Liver (tissue), 9 donors: ENCODE data around the gene MYH11. TPM values are rescaled to one million over a fixed set of nuclear protein-coding genes. Genes with fewer than 3 reads are reported as not detected.

Source experiments
- DNase-seq: peaks from one replicate; pipeline ENCODE4 v3.0.0-alpha.2; 2017; ENCODE audit warnings: low spot score
- H3K27ac ChIP-seq, 2 donors: one replicate each; pipeline ENCODE4 v1.7.0; 2013; ENCODE audit warnings: inconsistent platforms in 2 of 2, low read length in 2 of 2, control low read depth in 1 of 2, low read depth in 1 of 2, mild to moderate bottlenecking in 1 of 2
- H3K27me3 ChIP-seq, 4 donors: one replicate each; pipeline versions ENCODE4 v1.6.1 to v1.7.0; 2013; ENCODE audit warnings: low read length in 3 of 4, inconsistent platforms in 1 of 4, mild to moderate bottlenecking in 1 of 4, moderate library complexity in 1 of 4; ENCODE audit not compliant: control insufficient read depth in 4 of 4, insufficient read depth in 4 of 4
- H3K36me3 ChIP-seq, 4 donors: one replicate each; pipeline versions ENCODE4 v1.6.1 to v1.7.0; 2013; ENCODE audit warnings: low read length in 3 of 4, mild to moderate bottlenecking in 3 of 4, low read depth in 1 of 4, moderate library complexity in 1 of 4; ENCODE audit not compliant: control insufficient read depth in 4 of 4, insufficient read depth in 3 of 4
- H3K4me1 ChIP-seq, 4 donors: one replicate each; pipeline versions ENCODE4 v1.6.1 to v1.7.0; 2013; ENCODE audit warnings: low read length in 3 of 4, mild to moderate bottlenecking in 3 of 4, moderate library complexity in 1 of 4; ENCODE audit not compliant: control insufficient read depth in 4 of 4, insufficient read depth in 4 of 4
- H3K4me3 ChIP-seq, 3 donors: one replicate each; pipeline versions ENCODE4 v1.6.1 to v1.7.0; 2013; ENCODE audit warnings: low read length in 3 of 3, control low read depth in 1 of 3, low read depth in 1 of 3, mild to moderate bottlenecking in 1 of 3
- H3K9ac ChIP-seq, 2 donors: one replicate each; pipeline ENCODE4 v1.7.0; 2013; ENCODE audit warnings: low read length in 2 of 2, mild to moderate bottlenecking in 2 of 2, moderate library complexity in 2 of 2, control low read depth in 1 of 2, low read depth in 1 of 2
- H3K9me3 ChIP-seq, 4 donors: one replicate each; pipeline versions ENCODE4 v1.6.1 to v1.7.0; 2013; ENCODE audit warnings: low read length in 3 of 4; ENCODE audit not compliant: control insufficient read depth in 4 of 4
- EGR1 ChIP-seq, 2 donors: IDR thresholded peaks; 2 replicates each; pipeline ENCODE4 v1.6.1; 2016 to 2018; ENCODE audit warnings: antibody characterized with exemption in 2 of 2, low read depth in 2 of 2
- FOXA1 ChIP-seq: IDR thresholded peaks from 2 replicates; pipeline ENCODE4 v1.6.1; 2016; ENCODE audit warnings: antibody characterized with exemption
- FOXA2 ChIP-seq: IDR thresholded peaks from 2 replicates; pipeline ENCODE4 v1.6.1; 2016; ENCODE audit warnings: antibody characterized with exemption
- GABPA ChIP-seq, 2 donors: IDR thresholded peaks in 1 of 2; conservative IDR thresholded peaks in 1 of 2; 2 replicates each; pipeline ENCODE4 v1.6.1; 2016; ENCODE audit warnings: antibody characterized with exemption in 2 of 2, mild to moderate bottlenecking in 1 of 2, moderate library complexity in 1 of 2
- HNF4A ChIP-seq, 2 donors: conservative IDR thresholded peaks; 2 replicates each; pipeline ENCODE4 v1.6.1; 2016; ENCODE audit warnings: antibody characterized with exemption in 2 of 2, mild to moderate bottlenecking in 2 of 2
- HNF4G ChIP-seq: IDR thresholded peaks from 2 replicates; pipeline ENCODE4 v1.6.1; 2016; ENCODE audit warnings: antibody characterized with exemption
- JUND ChIP-seq, 2 donors: IDR thresholded peaks; 2 replicates each; pipeline ENCODE4 v1.6.1; 2016; ENCODE audit warnings: antibody characterized with exemption in 2 of 2
- MAX ChIP-seq: IDR thresholded peaks from 2 replicates; pipeline ENCODE4 v1.6.1; 2016; ENCODE audit warnings: antibody characterized with exemption
- NR2F2 ChIP-seq: IDR thresholded peaks from 2 replicates; pipeline ENCODE4 v1.6.1; 2016; ENCODE audit warnings: antibody characterized with exemption
- RAD21 ChIP-seq, 2 donors: IDR thresholded peaks; 2 replicates each; pipeline ENCODE4 v1.6.1; 2016; ENCODE audit warnings: antibody characterized with exemption in 2 of 2, mild to moderate bottlenecking in 2 of 2
- RXRA ChIP-seq, 2 donors: IDR thresholded peaks; 2 replicates each; pipeline ENCODE4 v1.6.1; 2017 to 2018; ENCODE audit warnings: antibody characterized with exemption in 2 of 2, mild to moderate bottlenecking in 1 of 2
- SP1 ChIP-seq: IDR thresholded peaks from 2 replicates; pipeline ENCODE4 v1.6.1; 2018; ENCODE audit warnings: antibody characterized with exemption, mild to moderate bottlenecking
- TAF1 ChIP-seq: conservative IDR thresholded peaks from 2 replicates; pipeline ENCODE4 v1.6.1; 2016; ENCODE audit warnings: antibody characterized with exemption, mild to moderate bottlenecking
- YY1 ChIP-seq: IDR thresholded peaks from 2 replicates; pipeline ENCODE4 v1.6.1; 2016; ENCODE audit warnings: antibody characterized with exemption, mild to moderate bottlenecking
- polyA plus RNA-seq, 2 donors: library from polyadenylated mRNA; stranded (reverse) in 1 of 2; unstranded in 1 of 2; fragments of 200-250 nt in 1 of 2; fragments of >200 nt in 1 of 2; fragmentation: Nextera tagmentation in 1 of 2; extraction: Ambion mirVana in 1 of 2; gene quantifications; one replicate each; pipeline versions ENCODE4 v1.2.1 to v1.2.3, GENCODE V29; 2013 to 2015
- total RNA-seq, 2 donors: library from RNA; depleted of rRNA; stranded (reverse); fragments of >200 nt; gene quantifications; one replicate each; pipeline ENCODE4 v1.2.3, GENCODE V29; 2014
- TF ChIP-seq, protein P1 (sequence below): IDR thresholded peaks from 2 replicates; pipeline ENCODE4 v1.6.1; 2016; ENCODE audit warnings: antibody characterized with exemption
- TF ChIP-seq, protein P2 (sequence below): IDR thresholded peaks from 2 replicates; pipeline ENCODE4 v1.6.1; 2016; ENCODE audit warnings: antibody characterized with exemption, mild to moderate bottlenecking
- TF ChIP-seq, protein P3 (sequence below): IDR thresholded peaks from 2 replicates; pipeline ENCODE4 v1.6.1; 2016; ENCODE audit warnings: antibody characterized with exemption
- TF ChIP-seq, protein P4 (sequence below): fragments of 150-350 bp; IDR thresholded peaks from 2 replicates; pipeline ENCODE4 v1.5.1; 2017; ENCODE audit warnings: improper control_type of control experiment, low read depth, low read length; ENCODE audit not compliant: missing input control
- donor health status: healthy.
- donor health status: healthy.
- donor health status: healthy.
- donor health status: healthy.
- donor health status: healthy.

MYH11 gene
- total and polyA plus RNA-seq, 4 donors = 0.51 to 33.7 (median 4.0) TPM

DNA sequence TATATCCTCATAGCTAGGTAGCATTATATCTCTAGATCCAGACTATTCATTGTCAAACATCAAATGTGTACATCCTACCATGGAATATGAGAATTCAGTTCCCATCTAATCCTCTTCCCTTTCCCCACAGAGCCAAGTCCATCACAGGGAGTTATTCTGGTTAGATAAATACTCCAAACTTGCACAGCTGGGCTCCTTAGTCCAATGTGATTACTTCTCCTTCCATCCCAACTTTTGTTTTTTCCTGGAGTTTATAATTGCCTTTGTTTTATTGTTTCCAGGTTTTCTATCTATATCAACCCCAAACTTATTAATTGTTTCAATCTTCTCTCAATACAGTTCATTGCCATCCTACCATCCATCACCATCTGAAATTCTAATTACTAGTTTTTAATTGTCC is 59.9 kb downstream of the MYH11 start:
- Histone ChIP-seq H3K27me3 (no peaks in the 10 kb centered on the region), H3K36me3 (no peaks in the 10 kb centered on the region), H3K4me1 (no peaks in the 10 kb centered on the region), H3K9me3 (peaks cover 0 to 11% (median 2%) of the 10 kb centered on the region in 4 donors), H3K27ac (no peak overlapping the region), H3K4me3 (no peak overlapping the region), H3K9ac (no peak overlapping the region)
- TF ChIP-seq YY1 (no peak), GABPA (IDR thresholded peaks at IDR 0.05 in 1 of 2, conservative IDR thresholded peaks at IDR 0.05 in 1 of 2) (no peak), FOXA1 (no peak), RAD21 (IDR thresholded peaks at IDR 0.05) (no peak), EGR1 (IDR thresholded peaks at IDR 0.05; ENCODE audit: low read depth in 2 of 2) (no peak), MAX (no peak), TAF1 (no peak), SP1 (no peak), FOXA2 (no peak), JUND (IDR thresholded peaks at IDR 0.05) (no peak), HNF4A (conservative IDR thresholded peaks at IDR 0.05) (no peak), HNF4G (no peak), RXRA (IDR thresholded peaks at IDR 0.05) (no peak), NR2F2 (no peak)
- TF ChIP-seq, protein P1, sequence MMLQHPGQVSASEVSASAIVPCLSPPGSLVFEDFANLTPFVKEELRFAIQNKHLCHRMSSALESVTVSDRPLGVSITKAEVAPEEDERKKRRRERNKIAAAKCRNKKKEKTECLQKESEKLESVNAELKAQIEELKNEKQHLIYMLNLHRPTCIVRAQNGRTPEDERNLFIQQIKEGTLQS = no peak
- TF ChIP-seq, protein P2, sequence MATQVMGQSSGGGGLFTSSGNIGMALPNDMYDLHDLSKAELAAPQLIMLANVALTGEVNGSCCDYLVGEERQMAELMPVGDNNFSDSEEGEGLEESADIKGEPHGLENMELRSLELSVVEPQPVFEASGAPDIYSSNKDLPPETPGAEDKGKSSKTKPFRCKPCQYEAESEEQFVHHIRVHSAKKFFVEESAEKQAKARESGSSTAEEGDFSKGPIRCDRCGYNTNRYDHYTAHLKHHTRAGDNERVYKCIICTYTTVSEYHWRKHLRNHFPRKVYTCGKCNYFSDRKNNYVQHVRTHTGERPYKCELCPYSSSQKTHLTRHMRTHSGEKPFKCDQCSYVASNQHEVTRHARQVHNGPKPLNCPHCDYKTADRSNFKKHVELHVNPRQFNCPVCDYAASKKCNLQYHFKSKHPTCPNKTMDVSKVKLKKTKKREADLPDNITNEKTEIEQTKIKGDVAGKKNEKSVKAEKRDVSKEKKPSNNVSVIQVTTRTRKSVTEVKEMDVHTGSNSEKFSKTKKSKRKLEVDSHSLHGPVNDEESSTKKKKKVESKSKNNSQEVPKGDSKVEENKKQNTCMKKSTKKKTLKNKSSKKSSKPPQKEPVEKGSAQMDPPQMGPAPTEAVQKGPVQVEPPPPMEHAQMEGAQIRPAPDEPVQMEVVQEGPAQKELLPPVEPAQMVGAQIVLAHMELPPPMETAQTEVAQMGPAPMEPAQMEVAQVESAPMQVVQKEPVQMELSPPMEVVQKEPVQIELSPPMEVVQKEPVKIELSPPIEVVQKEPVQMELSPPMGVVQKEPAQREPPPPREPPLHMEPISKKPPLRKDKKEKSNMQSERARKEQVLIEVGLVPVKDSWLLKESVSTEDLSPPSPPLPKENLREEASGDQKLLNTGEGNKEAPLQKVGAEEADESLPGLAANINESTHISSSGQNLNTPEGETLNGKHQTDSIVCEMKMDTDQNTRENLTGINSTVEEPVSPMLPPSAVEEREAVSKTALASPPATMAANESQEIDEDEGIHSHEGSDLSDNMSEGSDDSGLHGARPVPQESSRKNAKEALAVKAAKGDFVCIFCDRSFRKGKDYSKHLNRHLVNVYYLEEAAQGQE = no peak
- TF ChIP-seq, protein P3, sequence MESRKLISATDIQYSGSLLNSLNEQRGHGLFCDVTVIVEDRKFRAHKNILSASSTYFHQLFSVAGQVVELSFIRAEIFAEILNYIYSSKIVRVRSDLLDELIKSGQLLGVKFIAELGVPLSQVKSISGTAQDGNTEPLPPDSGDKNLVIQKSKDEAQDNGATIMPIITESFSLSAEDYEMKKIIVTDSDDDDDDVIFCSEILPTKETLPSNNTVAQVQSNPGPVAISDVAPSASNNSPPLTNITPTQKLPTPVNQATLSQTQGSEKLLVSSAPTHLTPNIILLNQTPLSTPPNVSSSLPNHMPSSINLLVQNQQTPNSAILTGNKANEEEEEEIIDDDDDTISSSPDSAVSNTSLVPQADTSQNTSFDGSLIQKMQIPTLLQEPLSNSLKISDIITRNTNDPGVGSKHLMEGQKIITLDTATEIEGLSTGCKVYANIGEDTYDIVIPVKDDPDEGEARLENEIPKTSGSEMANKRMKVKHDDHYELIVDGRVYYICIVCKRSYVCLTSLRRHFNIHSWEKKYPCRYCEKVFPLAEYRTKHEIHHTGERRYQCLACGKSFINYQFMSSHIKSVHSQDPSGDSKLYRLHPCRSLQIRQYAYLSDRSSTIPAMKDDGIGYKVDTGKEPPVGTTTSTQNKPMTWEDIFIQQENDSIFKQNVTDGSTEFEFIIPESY = no peak
- TF ChIP-seq, protein P4, sequence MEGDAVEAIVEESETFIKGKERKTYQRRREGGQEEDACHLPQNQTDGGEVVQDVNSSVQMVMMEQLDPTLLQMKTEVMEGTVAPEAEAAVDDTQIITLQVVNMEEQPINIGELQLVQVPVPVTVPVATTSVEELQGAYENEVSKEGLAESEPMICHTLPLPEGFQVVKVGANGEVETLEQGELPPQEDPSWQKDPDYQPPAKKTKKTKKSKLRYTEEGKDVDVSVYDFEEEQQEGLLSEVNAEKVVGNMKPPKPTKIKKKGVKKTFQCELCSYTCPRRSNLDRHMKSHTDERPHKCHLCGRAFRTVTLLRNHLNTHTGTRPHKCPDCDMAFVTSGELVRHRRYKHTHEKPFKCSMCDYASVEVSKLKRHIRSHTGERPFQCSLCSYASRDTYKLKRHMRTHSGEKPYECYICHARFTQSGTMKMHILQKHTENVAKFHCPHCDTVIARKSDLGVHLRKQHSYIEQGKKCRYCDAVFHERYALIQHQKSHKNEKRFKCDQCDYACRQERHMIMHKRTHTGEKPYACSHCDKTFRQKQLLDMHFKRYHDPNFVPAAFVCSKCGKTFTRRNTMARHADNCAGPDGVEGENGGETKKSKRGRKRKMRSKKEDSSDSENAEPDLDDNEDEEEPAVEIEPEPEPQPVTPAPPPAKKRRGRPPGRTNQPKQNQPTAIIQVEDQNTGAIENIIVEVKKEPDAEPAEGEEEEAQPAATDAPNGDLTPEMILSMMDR = no peak
- no peak for DNase-seq
